Glutamatergic neuron (in vitro differentiated cells): ENCODE results near the gene FARS2. TPM values are rescaled to one million over a fixed set of nuclear protein-coding genes. Genes with fewer than 3 reads are reported as not detected.

ENCODE experiments used
- DNase-seq: peaks from one replicate; pipeline ENCODE4 v3.0.0; 2022
- H3K27ac Mint-ChIP-seq: one replicate; pipeline ENCODE4 v1.8.0; 2020; ENCODE audit warnings: mild to moderate bottlenecking, mixed read lengths, inconsistent platforms; ENCODE audit not compliant: unreplicated experiment
- H3K27me3 Mint-ChIP-seq: one replicate; pipeline ENCODE4 v1.8.0; 2020; ENCODE audit warnings: mild to moderate bottlenecking, moderate library complexity, mixed read lengths, inconsistent platforms; ENCODE audit not compliant: unreplicated experiment
- H3K36me3 Mint-ChIP-seq: one replicate; pipeline ENCODE4 v1.8.0; 2020; ENCODE audit warnings: mild to moderate bottlenecking, mixed read lengths, inconsistent platforms; ENCODE audit not compliant: unreplicated experiment
- H3K4me1 Mint-ChIP-seq: one replicate; pipeline ENCODE4 v1.8.0; 2020; ENCODE audit warnings: mild to moderate bottlenecking, low read depth, mixed read lengths, inconsistent platforms; ENCODE audit not compliant: unreplicated experiment
- H3K4me3 Mint-ChIP-seq: one replicate; pipeline ENCODE4 v1.8.0; 2020; ENCODE audit warnings: mild to moderate bottlenecking, mixed read lengths, inconsistent platforms; ENCODE audit not compliant: unreplicated experiment
- H3K9me3 Mint-ChIP-seq: one replicate; pipeline ENCODE4 v1.8.0; 2020; ENCODE audit warnings: mild to moderate bottlenecking, moderate library complexity, mixed read lengths, inconsistent platforms; ENCODE audit not compliant: unreplicated experiment
- total RNA-seq: library from RNA; stranded (reverse); fragmentation: NEBNext Ultra II Directional; extraction: Animal tissue kit (Norgen Biotek cat#: 25700); gene quantifications from one replicate; pipeline ENCODE4 v1.2.1, GENCODE V29; 2021; ENCODE audit not compliant: unreplicated experiment
- TF ChIP-seq, protein P1 (sequence below): fragments of 200-600 bp; sonication (generic); IDR thresholded peaks from one replicate; pipeline ENCODE4 v1.5.0; 2021; ENCODE audit not compliant: partially characterized antibody, unreplicated experiment

FARS2 gene
- total RNA-seq, 1 donor from 2014 or later, result 14.2 TPM

DNA sequence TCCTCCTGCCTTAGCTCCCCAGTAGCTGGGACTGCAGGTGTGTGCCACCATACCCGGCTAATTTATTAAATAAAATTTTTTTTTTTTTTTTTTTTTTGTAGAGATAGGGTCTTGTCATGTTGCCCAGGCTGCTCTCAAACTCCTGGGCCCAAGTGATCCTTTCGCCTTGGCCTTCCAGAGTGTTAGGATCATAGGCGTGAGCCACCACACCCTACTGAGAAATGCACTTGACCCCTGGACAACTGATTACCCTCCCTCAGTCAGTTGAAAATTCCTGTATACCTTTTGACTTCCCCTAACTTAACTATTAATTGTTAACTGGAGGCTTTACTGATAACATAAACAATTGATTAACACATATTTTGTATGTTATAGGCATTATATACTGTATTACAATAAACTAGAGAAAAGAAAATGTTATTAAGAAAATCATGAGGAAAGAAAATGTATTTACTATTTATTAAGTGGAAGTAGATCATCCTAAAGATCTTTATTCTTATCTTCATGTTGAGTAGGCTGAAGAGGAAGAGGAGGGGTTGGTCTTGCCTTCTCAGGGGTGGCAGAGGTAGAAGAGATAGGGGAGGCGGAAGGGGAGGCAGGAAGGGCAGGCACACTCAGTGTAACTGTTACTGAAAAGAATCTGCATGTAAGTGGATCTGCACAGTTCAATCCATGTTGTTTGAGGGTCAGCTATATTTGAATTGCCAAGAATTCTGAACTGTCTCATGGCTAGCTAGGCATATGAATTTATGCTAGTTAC is 104.3 kb downstream of the FARS2 start:
- DNase-seq, result no peak
- TF ChIP-seq, protein P1, sequence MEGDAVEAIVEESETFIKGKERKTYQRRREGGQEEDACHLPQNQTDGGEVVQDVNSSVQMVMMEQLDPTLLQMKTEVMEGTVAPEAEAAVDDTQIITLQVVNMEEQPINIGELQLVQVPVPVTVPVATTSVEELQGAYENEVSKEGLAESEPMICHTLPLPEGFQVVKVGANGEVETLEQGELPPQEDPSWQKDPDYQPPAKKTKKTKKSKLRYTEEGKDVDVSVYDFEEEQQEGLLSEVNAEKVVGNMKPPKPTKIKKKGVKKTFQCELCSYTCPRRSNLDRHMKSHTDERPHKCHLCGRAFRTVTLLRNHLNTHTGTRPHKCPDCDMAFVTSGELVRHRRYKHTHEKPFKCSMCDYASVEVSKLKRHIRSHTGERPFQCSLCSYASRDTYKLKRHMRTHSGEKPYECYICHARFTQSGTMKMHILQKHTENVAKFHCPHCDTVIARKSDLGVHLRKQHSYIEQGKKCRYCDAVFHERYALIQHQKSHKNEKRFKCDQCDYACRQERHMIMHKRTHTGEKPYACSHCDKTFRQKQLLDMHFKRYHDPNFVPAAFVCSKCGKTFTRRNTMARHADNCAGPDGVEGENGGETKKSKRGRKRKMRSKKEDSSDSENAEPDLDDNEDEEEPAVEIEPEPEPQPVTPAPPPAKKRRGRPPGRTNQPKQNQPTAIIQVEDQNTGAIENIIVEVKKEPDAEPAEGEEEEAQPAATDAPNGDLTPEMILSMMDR, result no peak
- Mint-ChIP-seq H3K36me3 (no peaks in the 10 kb centered on the region), H3K4me3 (no peak overlapping the region), H3K4me1 (peaks cover 2% of the 10 kb centered on the region), H3K27me3 (no peaks in the 10 kb centered on the region), H3K27ac (no peak overlapping the region), H3K9me3 (no peaks in the 10 kb centered on the region)

DNA sequence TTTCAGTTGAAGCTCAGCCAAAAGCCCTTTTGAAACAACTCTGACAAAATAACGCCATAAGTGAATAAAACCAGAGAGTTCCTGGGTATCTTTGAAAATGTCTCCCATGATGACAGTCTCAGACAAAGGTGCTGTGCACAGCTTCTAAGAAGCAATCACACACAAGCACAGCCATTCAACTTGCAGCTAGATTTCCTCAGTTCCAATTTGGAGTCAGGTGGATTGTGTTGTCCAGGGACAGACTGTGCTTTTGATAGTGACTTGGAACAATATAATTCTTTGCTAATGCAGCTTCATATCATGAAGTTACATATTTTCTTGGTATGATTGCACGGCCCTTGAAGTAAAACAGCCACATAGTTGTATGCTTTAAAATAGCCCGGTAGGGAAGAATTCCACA is 105.6 kb downstream of the FARS2 start:
- no peak for DNase-seq
- H3K9me3 Mint-ChIP-seq, result no peaks in the 10 kb centered on the region
- peaks cover 2% of the 10 kb centered on the region for H3K4me1 Mint-ChIP-seq
- no peak overlapping the region for H3K4me3 Mint-ChIP-seq
- TF ChIP-seq, protein P1, result no peak
- H3K27me3 Mint-ChIP-seq, result no peaks in the 10 kb centered on the region
- no peak overlapping the region for H3K27ac Mint-ChIP-seq
- H3K36me3 Mint-ChIP-seq, result no peaks in the 10 kb centered on the region

DNA sequence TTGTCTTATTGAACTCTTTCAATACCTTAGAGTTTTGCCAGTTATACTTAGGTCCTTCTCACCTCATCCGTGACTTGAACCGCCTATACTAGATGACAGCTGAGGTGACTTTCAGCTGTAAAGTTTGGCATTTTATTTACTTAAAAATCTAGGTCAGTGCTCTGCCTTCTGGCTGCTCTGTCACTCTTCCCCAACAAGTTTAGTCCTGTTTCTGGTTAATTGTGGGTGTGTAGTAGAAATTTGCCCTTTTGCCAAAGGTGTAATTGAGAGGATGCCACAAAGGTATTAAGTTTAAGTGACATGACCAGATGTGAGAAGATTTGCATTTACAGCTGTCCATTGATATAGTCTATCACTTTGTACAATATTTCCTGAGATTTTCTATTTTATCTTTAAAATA is 106.2 kb downstream of the FARS2 start:
- no peaks in the 10 kb centered on the region for H3K9me3 Mint-ChIP-seq
- H3K4me1 Mint-ChIP-seq, result peaks cover 2% of the 10 kb centered on the region
- TF ChIP-seq, protein P1, result no peak
- no peaks in the 10 kb centered on the region for H3K27me3 Mint-ChIP-seq
- no peaks in the 10 kb centered on the region for H3K36me3 Mint-ChIP-seq
- DNase-seq, result no peak
- H3K4me3 Mint-ChIP-seq, result no peak overlapping the region
- no peak overlapping the region for H3K27ac Mint-ChIP-seq

DNA sequence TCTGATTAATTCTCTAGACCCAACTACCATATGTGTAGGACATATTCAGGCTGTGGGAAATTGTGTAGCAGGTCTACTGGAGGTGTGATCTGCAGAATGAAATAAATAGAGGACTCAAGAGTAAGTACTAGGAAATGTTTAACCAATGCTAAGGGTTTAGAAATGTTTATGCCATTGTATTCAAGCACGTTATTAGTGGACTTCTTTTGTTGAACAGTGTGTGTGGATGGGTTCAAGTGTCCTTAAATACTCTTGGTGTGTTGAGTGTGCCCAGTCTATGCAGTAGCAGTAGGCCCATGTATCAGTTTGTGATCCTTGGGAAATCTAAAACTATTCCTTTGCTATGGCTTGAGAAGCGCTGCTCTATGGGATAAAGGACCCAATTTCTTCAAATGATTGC is 112.1 kb downstream of the FARS2 start:
- TF ChIP-seq, protein P1, result no peak
- Mint-ChIP-seq H3K36me3 (no peaks in the 10 kb centered on the region), H3K27ac (no peak overlapping the region), H3K9me3 (no peaks in the 10 kb centered on the region), H3K4me3 (no peak overlapping the region), H3K4me1 (peaks cover 2% of the 10 kb centered on the region), H3K27me3 (no peaks in the 10 kb centered on the region)
- no peak for DNase-seq

DNA sequence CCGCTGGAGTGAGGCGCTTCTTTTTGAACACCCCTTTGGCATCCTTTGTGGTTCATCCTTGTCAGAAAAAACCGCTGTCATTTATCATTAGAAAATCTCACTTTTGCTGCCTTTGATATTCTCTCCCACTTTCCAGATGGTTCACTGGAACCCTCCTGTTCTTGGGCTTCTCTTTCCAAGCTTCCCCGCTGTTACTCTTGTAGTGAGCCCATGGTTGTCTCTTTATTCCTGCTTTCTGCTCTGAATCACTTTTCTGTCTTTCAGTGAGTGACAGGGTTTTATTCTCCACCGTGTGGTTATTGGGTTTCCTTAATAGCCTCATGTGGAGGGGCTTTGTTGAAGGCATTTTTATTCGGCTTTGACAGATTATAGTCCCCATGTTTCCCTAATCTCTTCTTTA is 117.0 kb downstream of the FARS2 start:
- no peak overlapping the region for H3K27ac Mint-ChIP-seq
- no peaks in the 10 kb centered on the region for H3K27me3 Mint-ChIP-seq
- H3K9me3 Mint-ChIP-seq, result no peaks in the 10 kb centered on the region
- DNase-seq, result no peak
- H3K4me1 Mint-ChIP-seq, result peaks cover 3% of the 10 kb centered on the region
- no peak overlapping the region for H3K4me3 Mint-ChIP-seq
- no peaks in the 10 kb centered on the region for H3K36me3 Mint-ChIP-seq
- TF ChIP-seq, protein P1, result no peak
